OCI-LY7 (cell line): Measurements from ENCODE around the gene CCL13. TPM values are rescaled to one million over a fixed set of nuclear protein-coding genes. Genes with fewer than 3 reads are reported as not detected.

Experiments used
- BruUV-seq: library from RNA; stranded (reverse); fragments of 400-500 nt; replicated peaks from 2 replicates; lab custom pipeline; 2021; lab: Mats Ljungman, UMichigan
- CTCF ChIA-PET: fragments of 300-600 bp; sonication (Branson Sonifier 250); formaldehyde crosslinking; loops from one replicate; lab custom pipeline; 2022; ENCODE audit warnings: antibody characterized with exemption; ENCODE audit not compliant: unreplicated experiment; lab: Charles Lee
- POLR2A ChIA-PET: fragments of 300-600 bp; sonication (Branson Sonifier 250); formaldehyde crosslinking; loops from one replicate; lab custom pipeline; 2022; ENCODE audit warnings: antibody characterized with exemption; lab: Charles Lee
- DNase-seq: peaks from one replicate; pipeline ENCODE4 v3.0.0-alpha.2; 2015; ENCODE audit warnings: low spot score
- H2AFZ ChIP-seq: fragments of 200-600 bp; sonication (generic), shearing (Covaris generic); 2 replicates; pipeline ENCODE4 v1.6.1; 2014; ENCODE audit warnings: mild to moderate bottlenecking, antibody characterized with exemption, low read length, moderate library complexity
- H3K27ac ChIP-seq: fragments of 200-600 bp; sonication (generic); 2 replicates; pipeline ENCODE4 v1.5.1; 2014; ENCODE audit warnings: mixed run types, low read depth, mild to moderate bottlenecking, moderate library complexity, low read length, inconsistent platforms; ENCODE audit not compliant: poor library complexity, severe bottlenecking
- H3K36me3 ChIP-seq: fragments of 200-600 bp; sonication (generic); 2 replicates; pipeline ENCODE4 v1.6.1; 2014; ENCODE audit warnings: mild to moderate bottlenecking, antibody characterized with exemption, low read length, moderate library complexity, mixed read lengths; ENCODE audit not compliant: insufficient read depth
- H3K4me1 ChIP-seq: fragments of 200-600 bp; sonication (generic); 2 replicates; pipeline ENCODE4 v1.5.1; 2014; ENCODE audit warnings: mild to moderate bottlenecking, low read length; ENCODE audit not compliant: insufficient read depth, poor library complexity, severe bottlenecking
- H3K4me2 ChIP-seq: fragments of 200-600 bp; sonication (generic); 2 replicates; pipeline ENCODE4 v1.6.1; 2014; ENCODE audit warnings: mild to moderate bottlenecking, low read length
- H3K4me3 ChIP-seq: fragments of 200-600 bp; sonication (generic); 2 replicates; pipeline ENCODE4 v1.5.1; 2014; ENCODE audit warnings: mild to moderate bottlenecking, low read depth, low read length; ENCODE audit not compliant: poor library complexity, severe bottlenecking
- H3K79me2 ChIP-seq: fragments of 200-600 bp; sonication (generic); 2 replicates; pipeline ENCODE4 v1.6.1; 2016; ENCODE audit warnings: low read depth, mild to moderate bottlenecking, low read length, moderate library complexity, mixed read lengths; ENCODE audit not compliant: insufficient read depth
- H3K9me2 ChIP-seq: fragments of 200-600 bp; sonication (generic); 2 replicates; pipeline ENCODE4 v1.6.1; 2016; ENCODE audit warnings: mild to moderate bottlenecking, low read length, mixed read lengths; ENCODE audit not compliant: insufficient read depth
- H3K9me3 ChIP-seq: fragments of 200-600 bp; sonication (generic); 2 replicates; pipeline ENCODE4 v1.6.1; 2014; ENCODE audit warnings: mild to moderate bottlenecking, mixed run types, low read length, mixed read lengths
- H4K20me1 ChIP-seq: fragments of 200-600 bp; sonication (generic); 2 replicates; pipeline ENCODE4 v1.6.1; 2014; ENCODE audit warnings: mild to moderate bottlenecking, antibody characterized with exemption, low read length, moderate library complexity, mixed read lengths; ENCODE audit not compliant: insufficient read depth
- CTCF ChIP-seq: fragments of 200-600 bp; sonication (generic); conservative IDR thresholded peaks from 2 replicates; pipeline ENCODE4 v1.5.1; 2014; ENCODE audit warnings: mild to moderate bottlenecking, antibody characterized with exemption, low read length, moderate library complexity, mixed read lengths
- EZH2phosphoT487 ChIP-seq: fragments of 200-600 bp; sonication (generic); IDR thresholded peaks from 2 replicates; pipeline ENCODE4 v1.6.1; 2018; ENCODE audit warnings: low read depth, borderline replicate concordance, mild to moderate bottlenecking, mixed run types, antibody characterized with exemption, low read length, moderate library complexity, mixed read lengths
- intact Hi-C: fragments of 100-400 bp; cut with micrococcal nuclease; formaldehyde crosslinking; loops from one replicate; pipeline ENCODE4 v1.10.0; 2022; ENCODE audit not compliant: unreplicated experiment
- total RNA-seq, 2 experiments: library from RNA; depleted of rRNA in 1 of 2; stranded (reverse); fragments of >200 nt in 1 of 2; shearing (Covaris generic) in 1 of 2; gene quantifications; 2 replicates each; pipeline ENCODE4 v1.2.3, GENCODE V29; 2014 to 2022

Gene CCL13
- total RNA-seq, 2 experiments from 2014 or later: not detected

- intact Hi-C loops: loop anchor here (10.0 kb wide), 1 partner anchor 469 kb away; no protein-coding TSS in a partner anchor
- peaks cover 99% of the 10 kb centered on the region for H3K4me1 ChIP-seq
- H3K36me3 ChIP-seq: no peaks in the 10 kb centered on the region
- peak overlapping the region; percentile 7; the same call in 1 of the 2 replicates for H2AFZ ChIP-seq
- H3K4me3 ChIP-seq: peak overlapping the region; percentile 52
- H4K20me1 ChIP-seq: no peaks in the 10 kb centered on the region
- no peaks in the 10 kb centered on the region for H3K9me2 ChIP-seq
- peak overlapping the region; percentile 80 for H3K4me2 ChIP-seq
- TF ChIP-seq EZH2phosphoT487 (no peak), CTCF (no peak)
- CTCF ChIA-PET: interaction anchor here (1.7 kb wide), 1 partner anchor 33 kb away, joined by 4 read pairs; no protein-coding TSS in a partner anchor
- POLR2A ChIA-PET: interaction anchor here (0.5 to 0.8 kb wide), 2 partner anchors 162 to 587 kb away, joined by 3 to 4 read pairs; no protein-coding TSS in a partner anchor
- H3K27ac ChIP-seq: peak overlapping the region; percentile 98
- DNase-seq: peak; percentile 41
- BruUV-seq: no TSS peak
- H3K79me2 ChIP-seq: no peaks in the 10 kb centered on the region
- 0 out of 2 replicates have a peak, but pooled peaks cover 4% of the 10 kb centered on the region for H3K9me3 ChIP-seq
Observed at GRCh38 chr17:34366010-34366409, 9.7 kb downstream of the CCL13 start.

GRCh38 chr17:34366529-34367107 lies 10.3 kb downstream of the CCL13 start:
- CTCF ChIA-PET: interaction anchor here (1.7 to 2.2 kb wide), 2 partner anchors 11 to 33 kb away, joined by 4 to 8 read pairs; no protein-coding TSS in a partner anchor
- peak; percentile 38 for DNase-seq
- Histone ChIP-seq H2AFZ (peak overlapping the region; percentile 7; the same call in 1 of the 2 replicates), H3K4me3 (no peak overlapping the region), H3K36me3 (no peaks in the 10 kb centered on the region), H3K4me2 (peak overlapping the region; percentile 80), H4K20me1 (no peaks in the 10 kb centered on the region), H3K27ac (peak overlapping the region; percentile 98), H3K9me3 (0 out of 2 replicates have a peak, but pooled peaks cover 4% of the 10 kb centered on the region), H3K79me2 (no peaks in the 10 kb centered on the region), H3K9me2 (no peaks in the 10 kb centered on the region), H3K4me1 (peaks cover 99% of the 10 kb centered on the region)
- TF ChIP-seq EZH2phosphoT487: no peak
- TF ChIP-seq CTCF: no peak
- intact Hi-C loops: loop anchor here (10.0 kb wide), 1 partner anchor 468 kb away; no protein-coding TSS in a partner anchor
- BruUV-seq: no TSS peak
- POLR2A ChIA-PET: interaction anchor here (0.5 to 0.8 kb wide), 2 partner anchors 163 to 587 kb away, joined by 3 to 4 read pairs; no protein-coding TSS in a partner anchor
